ENCODE data around the gene SP2. TPM values are rescaled to one million over a fixed set of nuclear protein-coding genes. Genes with fewer than 3 reads are reported as not detected.

SP2 gene
- 2.2 and 5.1 TPM in 2 replicates for total RNA-seq

DNA sequence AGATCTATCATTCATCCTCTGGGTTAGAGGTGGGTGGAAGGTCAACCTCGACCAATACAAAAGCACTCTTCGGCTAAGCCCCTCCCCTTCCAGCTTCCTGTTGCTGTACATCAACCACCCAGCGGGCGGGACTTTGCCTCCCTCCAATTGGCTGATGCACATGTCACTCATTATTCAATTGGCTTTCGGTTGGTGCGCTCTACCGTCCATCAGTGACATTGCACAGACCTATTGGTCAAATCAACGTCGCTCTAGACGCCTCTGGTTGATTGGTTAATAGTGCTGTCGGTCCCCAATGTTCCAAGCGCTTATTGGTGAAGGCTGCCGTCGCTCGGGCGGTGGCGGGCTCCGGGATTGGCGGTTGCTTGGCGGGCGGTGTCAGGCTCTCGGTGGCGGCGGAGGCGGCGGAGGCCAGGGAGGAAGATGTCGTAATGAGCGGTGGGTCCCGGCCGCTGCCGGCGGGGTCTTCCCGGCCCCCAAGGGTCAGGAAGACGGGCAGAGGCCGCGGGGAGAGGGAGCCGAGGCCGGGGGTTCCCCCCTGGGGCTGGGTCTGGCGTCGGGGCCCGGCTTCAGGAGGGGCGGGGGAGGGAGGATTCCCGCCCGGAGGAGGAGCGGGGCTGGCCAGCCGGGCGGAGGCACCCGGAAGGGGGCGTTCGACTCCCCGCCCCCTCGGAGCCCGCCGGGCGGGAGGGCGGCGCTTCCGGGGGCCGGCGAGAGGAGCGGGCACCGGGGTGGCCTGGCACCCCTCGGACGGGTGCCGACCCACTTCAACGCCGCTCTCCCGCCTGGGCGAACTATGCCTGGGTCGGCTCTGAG is at the start of gene SP2:
TSS of gene SP2 (plus strand) at position 381 of the 816 bp plus-strand sequence. CDS start at position 432, 51 bp downstream.
- Histone ChIP-seq H3K27me3 (ENCODE audit: control insufficient read depth, insufficient read depth, low read length) (no peaks in the 10 kb centered on the region), H3K4me3 (ENCODE audit: low read depth, low read length) (peak within 1 kb of the TSS; percentile 94), H3K36me3 (ENCODE audit: control insufficient read depth, insufficient read depth, low read length) (no peaks in the 10 kb centered on the region)
- peak; percentile 99 for DNase-seq (ENCODE audit: low read depth)
- TF ChIP-seq, protein P1, sequence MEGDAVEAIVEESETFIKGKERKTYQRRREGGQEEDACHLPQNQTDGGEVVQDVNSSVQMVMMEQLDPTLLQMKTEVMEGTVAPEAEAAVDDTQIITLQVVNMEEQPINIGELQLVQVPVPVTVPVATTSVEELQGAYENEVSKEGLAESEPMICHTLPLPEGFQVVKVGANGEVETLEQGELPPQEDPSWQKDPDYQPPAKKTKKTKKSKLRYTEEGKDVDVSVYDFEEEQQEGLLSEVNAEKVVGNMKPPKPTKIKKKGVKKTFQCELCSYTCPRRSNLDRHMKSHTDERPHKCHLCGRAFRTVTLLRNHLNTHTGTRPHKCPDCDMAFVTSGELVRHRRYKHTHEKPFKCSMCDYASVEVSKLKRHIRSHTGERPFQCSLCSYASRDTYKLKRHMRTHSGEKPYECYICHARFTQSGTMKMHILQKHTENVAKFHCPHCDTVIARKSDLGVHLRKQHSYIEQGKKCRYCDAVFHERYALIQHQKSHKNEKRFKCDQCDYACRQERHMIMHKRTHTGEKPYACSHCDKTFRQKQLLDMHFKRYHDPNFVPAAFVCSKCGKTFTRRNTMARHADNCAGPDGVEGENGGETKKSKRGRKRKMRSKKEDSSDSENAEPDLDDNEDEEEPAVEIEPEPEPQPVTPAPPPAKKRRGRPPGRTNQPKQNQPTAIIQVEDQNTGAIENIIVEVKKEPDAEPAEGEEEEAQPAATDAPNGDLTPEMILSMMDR (IDR thresholded peaks at IDR 0.05; ENCODE audit: insufficient read depth, low read length, poor library complexity, severe bottlenecking), result no peak

DNA sequence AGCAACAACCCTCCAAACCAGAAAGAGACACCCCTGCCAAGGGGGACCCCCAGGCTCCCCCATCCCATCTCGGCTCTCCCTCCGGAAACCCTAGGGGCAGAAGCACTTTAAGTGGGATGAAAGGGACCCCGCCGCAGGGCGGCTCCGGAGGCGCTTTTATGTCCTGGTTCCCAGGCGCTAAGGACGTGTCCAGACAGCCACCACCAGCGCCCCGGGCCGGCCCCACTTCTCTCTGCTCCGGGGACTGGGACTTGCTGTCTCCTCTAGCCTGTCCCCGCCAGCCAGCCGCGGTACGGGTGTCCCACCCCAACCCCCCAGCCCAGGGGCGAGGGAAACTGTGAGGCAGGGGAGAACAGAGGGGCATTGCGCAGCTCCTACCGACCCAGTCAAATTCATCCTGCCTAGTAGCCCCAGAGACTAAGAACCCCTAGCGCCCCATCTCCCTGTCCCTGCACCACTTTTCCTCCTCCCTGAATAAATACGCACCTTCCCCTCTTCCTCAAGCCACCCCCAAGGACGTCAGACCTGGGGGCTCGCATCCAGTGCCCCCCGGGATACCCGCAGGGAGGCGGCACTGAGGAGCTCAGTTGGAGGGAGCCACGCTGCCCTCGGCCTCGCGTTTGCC is 49.2 kb upstream of the SP2 start:
- Histone ChIP-seq H3K27me3 (ENCODE audit: control insufficient read depth, insufficient read depth, low read length) (peaks cover 21% of the 10 kb centered on the region), H3K4me3 (ENCODE audit: low read depth, low read length) (no peak overlapping the region), H3K36me3 (ENCODE audit: control insufficient read depth, insufficient read depth, low read length) (no peaks in the 10 kb centered on the region)
- TF ChIP-seq, protein P1 (IDR thresholded peaks at IDR 0.05; ENCODE audit: insufficient read depth, low read length, poor library complexity, severe bottlenecking), result no peak
- DNase-seq (ENCODE audit: low read depth), result no peak

DNA sequence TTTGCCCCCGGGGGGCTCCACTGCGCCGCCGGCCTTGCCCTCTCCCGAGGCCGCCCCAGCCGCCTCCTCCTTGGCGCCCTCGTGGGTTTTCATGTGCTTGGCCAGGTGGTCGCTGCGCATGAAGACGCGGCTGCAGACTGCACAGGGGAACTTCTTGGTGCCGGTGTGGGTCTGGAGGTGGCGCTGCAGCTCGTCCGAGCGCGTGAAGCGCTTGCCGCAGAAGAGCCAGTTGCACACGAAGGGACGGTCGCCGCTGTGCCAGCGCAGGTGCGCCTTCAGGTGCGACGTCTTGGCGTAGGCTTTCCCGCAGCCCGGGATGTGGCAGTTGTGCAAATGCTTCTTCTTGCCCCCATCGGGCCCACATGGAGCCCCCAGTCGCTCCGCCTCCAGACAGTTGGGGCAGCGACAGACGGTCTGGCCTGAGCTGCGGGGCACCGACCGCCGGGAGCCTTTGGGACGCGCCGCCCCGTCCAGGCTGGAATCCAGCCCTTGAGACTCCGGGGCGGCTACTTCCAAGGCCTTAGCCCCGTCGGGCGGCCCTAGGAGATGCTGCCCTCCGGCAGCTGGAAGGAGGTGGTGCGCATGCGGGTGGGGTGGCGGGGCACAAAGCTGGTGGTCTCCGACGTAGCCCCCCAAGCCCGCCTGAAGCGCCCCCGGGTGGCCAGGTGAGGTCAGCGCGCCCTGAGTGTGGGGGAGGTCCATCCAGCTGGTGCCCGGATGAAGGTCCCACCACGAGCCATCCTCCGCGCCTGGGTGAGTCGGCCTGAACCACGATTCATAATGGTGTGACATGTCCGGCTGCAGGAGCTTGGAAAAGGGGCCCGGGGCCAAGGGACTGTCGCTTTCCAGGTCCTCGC is 48.5 kb upstream of the SP2 start:
- TF ChIP-seq, protein P1 (IDR thresholded peaks at IDR 0.05; ENCODE audit: insufficient read depth, low read length, poor library complexity, severe bottlenecking), result peak; percentile 38
- H3K27me3 ChIP-seq (ENCODE audit: control insufficient read depth, insufficient read depth, low read length), result peaks cover 28% of the 10 kb centered on the region
- H3K36me3 ChIP-seq (ENCODE audit: control insufficient read depth, insufficient read depth, low read length), result no peaks in the 10 kb centered on the region
- DNase-seq (ENCODE audit: low read depth), result no peak
- H3K4me3 ChIP-seq (ENCODE audit: low read depth, low read length), result no peak overlapping the region

DNA sequence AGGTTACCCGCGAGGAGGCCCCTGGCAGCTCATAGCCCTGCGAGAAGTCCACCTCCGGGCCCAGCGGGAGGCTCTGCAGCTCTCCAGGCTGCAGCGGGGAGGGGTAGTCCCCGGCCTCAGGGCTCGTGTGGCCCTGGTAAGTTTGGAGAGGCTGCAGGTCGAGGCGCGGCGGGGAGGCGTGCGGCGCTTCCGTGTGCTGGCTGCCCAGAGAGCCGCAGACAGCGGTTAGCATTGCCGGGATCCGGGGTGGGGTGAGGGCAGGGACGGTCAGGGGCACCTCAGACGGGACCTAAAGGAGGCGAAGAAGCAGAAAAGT is 47.9 kb upstream of the SP2 start:
- DNase-seq (ENCODE audit: low read depth), result no peak
- TF ChIP-seq, protein P1 (IDR thresholded peaks at IDR 0.05; ENCODE audit: insufficient read depth, low read length, poor library complexity, severe bottlenecking), result no peak
- Histone ChIP-seq H3K27me3 (ENCODE audit: control insufficient read depth, insufficient read depth, low read length) (peaks cover 33% of the 10 kb centered on the region), H3K36me3 (ENCODE audit: control insufficient read depth, insufficient read depth, low read length) (no peaks in the 10 kb centered on the region), H3K4me3 (ENCODE audit: low read depth, low read length) (no peak overlapping the region)

DNA sequence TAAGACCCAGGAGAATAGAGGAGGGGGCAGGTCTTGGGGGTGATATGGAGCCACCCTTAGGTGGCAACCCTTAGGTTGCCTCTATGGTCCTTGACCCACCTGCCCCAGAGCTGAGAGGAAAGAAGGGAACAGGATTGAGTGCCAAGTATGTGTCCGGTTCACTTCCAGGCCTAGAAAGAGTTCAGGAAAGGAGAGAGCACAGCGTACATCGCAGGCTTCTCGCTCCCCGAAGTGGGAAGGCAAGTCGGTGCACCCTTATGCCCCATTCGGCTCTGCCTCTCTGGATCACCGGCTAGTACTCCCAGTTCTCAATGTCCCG is 45.7 kb upstream of the SP2 start:
- Histone ChIP-seq H3K27me3 (ENCODE audit: control insufficient read depth, insufficient read depth, low read length) (peaks cover 41% of the 10 kb centered on the region), H3K36me3 (ENCODE audit: control insufficient read depth, insufficient read depth, low read length) (no peaks in the 10 kb centered on the region), H3K4me3 (ENCODE audit: low read depth, low read length) (peak overlapping the region; percentile 45)
- TF ChIP-seq, protein P1 (IDR thresholded peaks at IDR 0.05; ENCODE audit: insufficient read depth, low read length, poor library complexity, severe bottlenecking), result no peak
- DNase-seq (ENCODE audit: low read depth), result no peak

Measured in kidney epithelial cell (primary cell).